ENCODE results near the gene SLC66A3.
A peak's percentile ranks its signal among the peaks of the same experiment; 100 is the strongest.

Gene SLC66A3

GRCh38 chr2:11132036-11132671 lies 23.1 kb upstream of the SLC66A3 start:
- Histone ChIP-seq H3K9me3 (ENCODE audit: low read depth, low read length) (no peaks in the 10 kb centered on the region), H3K36me3 (ENCODE audit: insufficient read depth, low read length) (no peaks in the 10 kb centered on the region), H3K4me3 (peak overlapping the region; percentile 73), H3K9ac (ENCODE audit: insufficient read length) (no peak overlapping the region), H3K27ac (no peak overlapping the region)
- TF ChIP-seq FOXP2 (optimal IDR thresholded peaks at IDR 0.05; ENCODE audit: control extremely low read depth, extremely low read length, insufficient read depth) (no peak), EZH2 (IDR thresholded peaks at IDR 0.05) (no peak), POLR2AphosphoS5 (IDR thresholded peaks at IDR 0.05; ENCODE audit: borderline replicate concordance, low read depth, low read length) (no peak)
- no peak for DNase-seq (ENCODE audit: low read depth, low spot score)

- TF ChIP-seq EZH2 (IDR thresholded peaks at IDR 0.05) (no peak), POLR2AphosphoS5 (IDR thresholded peaks at IDR 0.05; ENCODE audit: borderline replicate concordance, low read depth, low read length) (no peak), FOXP2 (optimal IDR thresholded peaks at IDR 0.05; ENCODE audit: control extremely low read depth, extremely low read length, insufficient read depth) (no peak)
- Histone ChIP-seq H3K9ac (ENCODE audit: insufficient read length) (no peak overlapping the region), H3K9me3 (ENCODE audit: low read depth, low read length) (no peaks in the 10 kb centered on the region), H3K4me3 (peak overlapping the region; percentile 73), H3K36me3 (ENCODE audit: insufficient read depth, low read length) (no peaks in the 10 kb centered on the region), H3K27ac (no peak overlapping the region)
- DNase-seq (ENCODE audit: low read depth, low spot score): no peak
Measured at GRCh38 chr2:11133238-11133935, 21.9 kb upstream of the SLC66A3 start.

GRCh38 chr2:11133936-11134320 lies 21.3 kb upstream of the SLC66A3 start:
- DNase-seq (ENCODE audit: low read depth, low spot score): no peak
- no peak overlapping the region for H3K27ac ChIP-seq
- H3K9ac ChIP-seq (ENCODE audit: insufficient read length): no peak overlapping the region
- no peaks in the 10 kb centered on the region for H3K36me3 ChIP-seq (ENCODE audit: insufficient read depth, low read length)
- no peak overlapping the region for H3K4me3 ChIP-seq
- no peaks in the 10 kb centered on the region for H3K9me3 ChIP-seq (ENCODE audit: low read depth, low read length)
- TF ChIP-seq POLR2AphosphoS5 (IDR thresholded peaks at IDR 0.05; ENCODE audit: borderline replicate concordance, low read depth, low read length) (no peak), FOXP2 (optimal IDR thresholded peaks at IDR 0.05; ENCODE audit: control extremely low read depth, extremely low read length, insufficient read depth) (no peak), EZH2 (IDR thresholded peaks at IDR 0.05) (no peak)

- Histone ChIP-seq H3K9ac (ENCODE audit: insufficient read length) (no peak overlapping the region), H3K36me3 (ENCODE audit: insufficient read depth, low read length) (no peaks in the 10 kb centered on the region), H3K9me3 (ENCODE audit: low read depth, low read length) (no peaks in the 10 kb centered on the region), H3K4me3 (no peak overlapping the region), H3K27ac (no peak overlapping the region)
- no peak for DNase-seq (ENCODE audit: low read depth, low spot score)
- TF ChIP-seq EZH2 (IDR thresholded peaks at IDR 0.05) (no peak), POLR2AphosphoS5 (IDR thresholded peaks at IDR 0.05; ENCODE audit: borderline replicate concordance, low read depth, low read length) (no peak), FOXP2 (optimal IDR thresholded peaks at IDR 0.05; ENCODE audit: control extremely low read depth, extremely low read length, insufficient read depth) (no peak)
Measured at GRCh38 chr2:11134349-11134748, 20.9 kb upstream of the SLC66A3 start.

- DNase-seq (ENCODE audit: low read depth, low spot score): no peak
- Histone ChIP-seq H3K9me3 (ENCODE audit: low read depth, low read length) (no peaks in the 10 kb centered on the region), H3K27ac (no peak overlapping the region), H3K4me3 (no peak overlapping the region), H3K9ac (ENCODE audit: insufficient read length) (no peak overlapping the region), H3K36me3 (ENCODE audit: insufficient read depth, low read length) (no peaks in the 10 kb centered on the region)
- TF ChIP-seq FOXP2 (optimal IDR thresholded peaks at IDR 0.05; ENCODE audit: control extremely low read depth, extremely low read length, insufficient read depth): no peak
- TF ChIP-seq EZH2 (IDR thresholded peaks at IDR 0.05): no peak
- TF ChIP-seq POLR2AphosphoS5 (IDR thresholded peaks at IDR 0.05; ENCODE audit: borderline replicate concordance, low read depth, low read length): no peak
Measured at GRCh38 chr2:11140492-11140891, 14.8 kb upstream of the SLC66A3 start.

- Histone ChIP-seq H3K9ac (ENCODE audit: insufficient read length) (no peak overlapping the region), H3K9me3 (ENCODE audit: low read depth, low read length) (no peaks in the 10 kb centered on the region), H3K27ac (no peak overlapping the region), H3K4me3 (no peak overlapping the region), H3K36me3 (ENCODE audit: insufficient read depth, low read length) (no peaks in the 10 kb centered on the region)
- no peak for DNase-seq (ENCODE audit: low read depth, low spot score)
- TF ChIP-seq FOXP2 (optimal IDR thresholded peaks at IDR 0.05; ENCODE audit: control extremely low read depth, extremely low read length, insufficient read depth) (no peak), EZH2 (IDR thresholded peaks at IDR 0.05) (no peak), POLR2AphosphoS5 (IDR thresholded peaks at IDR 0.05; ENCODE audit: borderline replicate concordance, low read depth, low read length) (no peak)
Measured at GRCh38 chr2:11141319-11141718, 13.9 kb upstream of the SLC66A3 start.

GRCh38 chr2:11142330-11142729 lies 12.9 kb upstream of the SLC66A3 start:
- no peak for TF ChIP-seq EZH2 (IDR thresholded peaks at IDR 0.05)
- no peak for TF ChIP-seq FOXP2 (optimal IDR thresholded peaks at IDR 0.05; ENCODE audit: control extremely low read depth, extremely low read length, insufficient read depth)
- TF ChIP-seq POLR2AphosphoS5 (IDR thresholded peaks at IDR 0.05; ENCODE audit: borderline replicate concordance, low read depth, low read length): no peak
- H3K4me3 ChIP-seq: no peak overlapping the region
- no peak overlapping the region for H3K9ac ChIP-seq (ENCODE audit: insufficient read length)
- no peaks in the 10 kb centered on the region for H3K9me3 ChIP-seq (ENCODE audit: low read depth, low read length)
- H3K27ac ChIP-seq: no peak overlapping the region
- no peak for DNase-seq (ENCODE audit: low read depth, low spot score)
- H3K36me3 ChIP-seq (ENCODE audit: insufficient read depth, low read length): no peaks in the 10 kb centered on the region

GRCh38 chr2:11142987-11143386 lies 12.3 kb upstream of the SLC66A3 start:
- no peak for DNase-seq (ENCODE audit: low read depth, low spot score)
- H3K36me3 ChIP-seq (ENCODE audit: insufficient read depth, low read length): no peaks in the 10 kb centered on the region
- no peak overlapping the region for H3K27ac ChIP-seq
- no peaks in the 10 kb centered on the region for H3K9me3 ChIP-seq (ENCODE audit: low read depth, low read length)
- H3K9ac ChIP-seq (ENCODE audit: insufficient read length): no peak overlapping the region
- H3K4me3 ChIP-seq: no peak overlapping the region
- TF ChIP-seq FOXP2 (optimal IDR thresholded peaks at IDR 0.05; ENCODE audit: control extremely low read depth, extremely low read length, insufficient read depth) (no peak), POLR2AphosphoS5 (IDR thresholded peaks at IDR 0.05; ENCODE audit: borderline replicate concordance, low read depth, low read length) (no peak), EZH2 (IDR thresholded peaks at IDR 0.05) (no peak)

All from SK-N-MC (cell line).